Gastroesophageal sphincter (tissue), 4 donors: ENCODE data around the gene SYNPR. TPM values are rescaled to one million over a fixed set of nuclear protein-coding genes. Genes with fewer than 3 reads are reported as not detected.

ENCODE experiments used
- ATAC-seq: fragments of 150-250 bp; one replicate; pipeline ENCODE4 v1.9.1; 2016; ENCODE audit warnings: mild to moderate bottlenecking, moderate library complexity
- H3K27ac ChIP-seq, 4 donors: fragments of 200-600 bp; sonication (generic) in 3 of 4; 1 replicate in 3 of 4; 2 replicates in 1 of 4; pipeline ENCODE4 v1.5.1; 2016 to 2019
- H3K27me3 ChIP-seq: fragments of 200-600 bp; sonication (generic); one replicate; pipeline ENCODE4 v1.5.1; 2019
- H3K36me3 ChIP-seq, 2 donors: fragments of 200-600 bp; sonication (generic); one replicate each; pipeline ENCODE4 v1.5.1; 2019; ENCODE audit warnings: control low read depth in 1 of 2
- H3K4me1 ChIP-seq, 3 donors: fragments of 200-600 bp; sonication (generic); 1 replicate in 2 of 3; 2 replicates in 1 of 3; pipeline ENCODE4 v1.5.1; 2016 to 2019; ENCODE audit warnings: control low read depth in 2 of 3
- H3K4me3 ChIP-seq, 2 donors: fragments of 200-600 bp; sonication (generic); one replicate each; pipeline ENCODE4 v1.5.1; 2019; ENCODE audit warnings: mild to moderate bottlenecking in 1 of 2, moderate library complexity in 1 of 2
- H3K9me3 ChIP-seq, 3 donors: fragments of 200-600 bp; sonication (generic); one replicate each; pipeline ENCODE4 v1.5.1; 2017 to 2019; ENCODE audit warnings: control low read depth in 2 of 3
- CTCF ChIP-seq, 4 experiments: fragments of 200-600 bp in 2 of 4; fragments of 450-650 bp in 2 of 4; sonication (generic) in 1 of 4; IDR thresholded peaks; one replicate each; pipeline ENCODE4 v1.5.1; 2017 to 2019; ENCODE audit warnings: antibody characterized with exemption in 4 of 4, mild to moderate bottlenecking in 2 of 4, moderate library complexity in 2 of 4
- EP300 ChIP-seq: sonication (generic); formaldehyde crosslinking; IDR thresholded peaks from one replicate; pipeline ENCODE4 v1.6.1; 2017; ENCODE audit warnings: antibody characterized with exemption, mild to moderate bottlenecking
- POLR2A ChIP-seq, 2 donors: fragments of 450-650 bp; IDR thresholded peaks; one replicate each; pipeline ENCODE4 v1.6.1; 2017; ENCODE audit warnings: antibody characterized with exemption in 2 of 2, mild to moderate bottlenecking in 2 of 2, moderate library complexity in 1 of 2
- POLR2AphosphoS5 ChIP-seq: sonication (generic); formaldehyde crosslinking; IDR thresholded peaks from one replicate; pipeline ENCODE4 v1.6.1; 2017; ENCODE audit warnings: antibody characterized with exemption
- WGBS, 2 donors: methylation state at CpG; one replicate each; pipeline ENCODE4 v1.1.5; 2018; ENCODE audit warnings: low coverage in 1 of 2; 5-methylcytosine and 5-hydroxymethylcytosine counted together
- total RNA-seq, 4 donors: library from RNA; depleted of rRNA; stranded (reverse); fragments of >200 nt; gene quantifications; one replicate each; pipeline ENCODE4 v1.1.0, GENCODE V29; 2016

The SYNPR gene
- total RNA-seq, 4 donors from 2014 or later: 0.47 TPM; not detected in 3

DNA sequence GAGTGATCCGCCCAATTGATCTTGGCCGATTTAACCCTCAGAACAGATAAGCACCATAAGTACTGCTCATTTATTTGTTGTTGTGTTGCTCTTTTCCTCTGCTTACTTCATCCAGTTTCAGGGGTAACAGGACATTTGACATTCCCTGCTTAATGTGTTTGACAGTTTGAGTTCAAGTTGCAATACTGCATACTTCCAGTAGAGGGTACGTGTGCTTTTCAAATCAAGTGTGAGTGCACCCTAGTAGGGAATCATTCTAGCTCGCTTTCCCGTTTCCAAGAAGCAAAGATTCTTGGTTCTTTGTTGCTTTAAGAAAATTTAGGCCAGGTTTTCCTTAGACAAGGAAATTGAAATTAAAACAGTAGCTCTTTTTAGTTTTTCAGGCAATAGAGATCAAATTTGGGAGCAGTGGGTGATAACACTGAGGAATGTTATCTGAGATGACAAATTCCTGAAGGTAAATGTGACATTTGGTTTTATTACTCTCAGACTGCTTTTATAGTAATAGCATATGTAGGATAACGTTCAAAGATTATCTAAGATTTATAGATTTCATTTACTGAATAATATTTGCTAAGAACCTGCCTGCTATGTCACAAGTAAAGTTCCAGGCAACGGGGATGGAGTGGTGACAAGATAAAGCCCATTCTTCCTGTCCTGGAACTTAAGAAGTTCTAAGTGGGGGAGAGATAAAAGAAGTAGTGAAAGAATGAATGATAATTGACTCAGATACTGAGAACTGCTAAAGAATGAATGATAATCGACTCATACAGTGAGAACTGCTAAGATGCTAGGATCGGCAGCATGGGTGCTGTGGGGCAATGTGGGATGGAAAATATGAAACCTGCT, 73.3 kb downstream of the SYNPR start:
- TF ChIP-seq CTCF (IDR thresholded peaks at IDR 0.05): peak; percentile 68 to 84 (median 80)
- no peak for TF ChIP-seq POLR2AphosphoS5
- Histone ChIP-seq H3K4me3 (no peak overlapping the region), H3K36me3 (no peaks in the 10 kb centered on the region), H3K27ac (no peak overlapping the region), H3K27me3 (peaks cover 6% of the 10 kb centered on the region), H3K4me1 (no peaks in the 10 kb centered on the region), H3K9me3 (no peaks in the 10 kb centered on the region)
- WGBS, 2 donors: 30 to 32% methylated on average over 9 of the region's 9 CpGs
- ATAC-seq: no peak

- ATAC-seq: no peak
- TF ChIP-seq CTCF (IDR thresholded peaks at IDR 0.05) (no peak), EP300 (no peak), POLR2A (IDR thresholded peaks at IDR 0.05) (no peak), POLR2AphosphoS5 (no peak)
- no peaks in the 10 kb centered on the region for H3K36me3 ChIP-seq
- H3K4me3 ChIP-seq: no peak overlapping the region
- no peaks in the 10 kb centered on the region for H3K9me3 ChIP-seq
- 58 to 72% methylated on average over 2 of the region's 2 CpGs for WGBS, 2 donors
- no peaks in the 10 kb centered on the region for H3K4me1 ChIP-seq
- H3K27ac ChIP-seq: no peak overlapping the region
- H3K27me3 ChIP-seq: peaks cover 6% of the 10 kb centered on the region
These were observed 73.8 kb downstream of the SYNPR start for GRCh38 chr3:63352008-63352279.

DNA sequence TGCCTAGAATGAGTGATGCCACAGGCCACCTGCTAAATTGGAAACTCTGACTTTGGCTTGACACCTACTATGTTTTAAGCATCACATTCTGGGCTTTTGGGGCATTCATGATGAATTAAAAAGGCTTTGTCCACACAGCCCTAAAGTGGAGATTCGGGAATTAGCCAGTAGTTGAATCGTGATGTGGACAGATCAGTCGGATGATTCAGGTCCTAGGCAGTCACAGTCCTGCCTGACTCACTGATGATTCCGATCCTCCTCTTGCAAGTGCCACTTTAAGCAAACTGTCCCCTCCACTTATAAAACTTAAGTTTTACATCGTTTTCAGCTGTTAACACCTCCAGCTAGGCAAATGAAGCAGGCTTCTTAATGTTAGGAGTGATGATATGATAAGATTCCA, 75.3 kb downstream of the SYNPR start:
- no peak for ATAC-seq

GRCh38 chr3:63354160-63354559, 76.1 kb downstream of the SYNPR start:
- H3K36me3 ChIP-seq: no peaks in the 10 kb centered on the region
- no peaks in the 10 kb centered on the region for H3K4me1 ChIP-seq
- no peaks in the 10 kb centered on the region for H3K9me3 ChIP-seq
- ATAC-seq: no peak
- TF ChIP-seq POLR2A (IDR thresholded peaks at IDR 0.05) (no peak), POLR2AphosphoS5 (no peak), CTCF (IDR thresholded peaks at IDR 0.05) (no peak), EP300 (no peak)
- WGBS, 2 donors: 33 to 44% methylated on average over 1 of the region's 1 CpG
- peaks cover 5% of the 10 kb centered on the region for H3K27me3 ChIP-seq
- no peak overlapping the region for H3K27ac ChIP-seq
- H3K4me3 ChIP-seq: no peak overlapping the region

More for the DNA sequence above, 75.3 kb downstream of the SYNPR start:
- Histone ChIP-seq H3K4me3 (no peak overlapping the region), H3K4me1 (no peaks in the 10 kb centered on the region), H3K36me3 (no peaks in the 10 kb centered on the region), H3K27ac (no peak overlapping the region), H3K9me3 (no peaks in the 10 kb centered on the region), H3K27me3 (peaks cover 10% of the 10 kb centered on the region)
- WGBS, 2 donors: 71 to 79% methylated on average over 4 to 5 of the region's 5 CpGs
- no peak for TF ChIP-seq CTCF (IDR thresholded peaks at IDR 0.05)
- TF ChIP-seq POLR2A (IDR thresholded peaks at IDR 0.05): no peak
- no peak for TF ChIP-seq EP300

GRCh38 chr3:63355809-63356208, 77.7 kb downstream of the SYNPR start:
- Histone ChIP-seq H3K4me1 (no peaks in the 10 kb centered on the region), H3K4me3 (no peak overlapping the region)
- WGBS, 2 donors: 50 to 53% methylated on average over 1 to 2 of the region's 2 CpGs

More at GRCh38 chr3:63355809-63356208, 77.7 kb downstream of the SYNPR start:
- ATAC-seq: no peak
- no peak overlapping the region for H3K27ac ChIP-seq
- TF ChIP-seq CTCF (IDR thresholded peaks at IDR 0.05): no peak
- no peak for TF ChIP-seq EP300
- no peak for TF ChIP-seq POLR2AphosphoS5
- no peak for TF ChIP-seq POLR2A (IDR thresholded peaks at IDR 0.05)
- H3K9me3 ChIP-seq: no peaks in the 10 kb centered on the region
- H3K27me3 ChIP-seq: peaks cover 3% of the 10 kb centered on the region
- H3K36me3 ChIP-seq: no peaks in the 10 kb centered on the region
